Lower lobe of right lung (tissue), 2 donors: ENCODE data around the gene ATP8A1. TPM values are rescaled to one million over a fixed set of nuclear protein-coding genes. Genes with fewer than 3 reads are reported as not detected.
A peak's percentile ranks its signal among the peaks of the same experiment; 100 is the strongest.

Experiments
- ATAC-seq, 2 donors: fragments of 200-7000 bp; cut with Tn5 transposase; one replicate each; pipeline ENCODE4 v1.9.1; 2020 to 2022; ENCODE audit warnings: mild to moderate bottlenecking in 2 of 2, moderate library complexity in 2 of 2
- DNase-seq: peaks from one replicate; pipeline ENCODE4 v3.0.0-alpha.2; 2020
- H3K27ac ChIP-seq: fragments of 200-600 bp; one replicate; pipeline ENCODE4 v1.8.0; 2022
- H3K27me3 ChIP-seq: fragments of 200-600 bp; one replicate; pipeline ENCODE4 v1.8.0; 2022; ENCODE audit warnings: low read depth
- H3K36me3 ChIP-seq: fragments of 200-600 bp; one replicate; pipeline ENCODE4 v1.8.0; 2022; ENCODE audit warnings: mild to moderate bottlenecking
- H3K4me1 ChIP-seq: fragments of 200-600 bp; one replicate; pipeline ENCODE4 v1.8.0; 2022
- H3K4me3 ChIP-seq: fragments of 200-600 bp; one replicate; pipeline ENCODE4 v1.8.0; 2022; ENCODE audit warnings: mild to moderate bottlenecking
- H3K9me3 ChIP-seq: fragments of 200-600 bp; one replicate; pipeline ENCODE4 v1.8.0; 2022
- CTCF ChIP-seq: fragments of 200-600 bp; IDR thresholded peaks from one replicate; pipeline ENCODE4 v1.8.0; 2022; ENCODE audit warnings: antibody characterized with exemption, mild to moderate bottlenecking
- intact Hi-C: fragments of 100-400 bp; cut with DNase I; formaldehyde crosslinking; loops from one replicate; pipeline ENCODE4 v1.11.0; 2022
- total RNA-seq: library from RNA; stranded (reverse); fragmentation: NEBNext Ultra II Directional; extraction: Animal tissue kit (Norgen Biotek cat#: 25700); gene quantifications from one replicate; pipeline ENCODE4 v1.2.1, GENCODE V29; 2021
- donor health status: DM: no; HTN: yes; CAD: no; lungs with severe emphysema.

ATP8A1 gene
- total RNA-seq, 1 donor from 2014 or later = 84.7 TPM

GRCh38 chr4:42578187-42578586, 78.7 kb downstream of the ATP8A1 start:
- TF ChIP-seq CTCF = no peak
- Histone ChIP-seq H3K4me3 (no peak overlapping the region), H3K4me1 (no peaks in the 10 kb centered on the region), H3K27me3 (no peaks in the 10 kb centered on the region), H3K27ac (no peak overlapping the region), H3K36me3 (peaks cover 44% of the 10 kb centered on the region), H3K9me3 (no peaks in the 10 kb centered on the region)
- intact Hi-C loops = no loop called here
- ATAC-seq (no peak), DNase-seq (no peak)

- H3K9me3 ChIP-seq = no peaks in the 10 kb centered on the region
- H3K27me3 ChIP-seq = no peaks in the 10 kb centered on the region
- no peak for DNase-seq
- intact Hi-C loops = no loop called here
- H3K4me3 ChIP-seq = no peak overlapping the region
- H3K36me3 ChIP-seq = peaks cover 20% of the 10 kb centered on the region
- no peak for TF ChIP-seq CTCF
- ATAC-seq = no peak
- peaks cover 8% of the 10 kb centered on the region for H3K4me1 ChIP-seq
- H3K27ac ChIP-seq = no peak overlapping the region
Observed at GRCh38 chr4:42574870-42575430, 82.0 kb downstream of the ATP8A1 start.

- no peak for TF ChIP-seq CTCF
- intact Hi-C loops = no loop called here
- Histone ChIP-seq H3K4me1 (peaks cover 10% of the 10 kb centered on the region), H3K4me3 (no peak overlapping the region), H3K36me3 (peaks cover 9% of the 10 kb centered on the region), H3K27ac (no peak overlapping the region), H3K27me3 (no peaks in the 10 kb centered on the region), H3K9me3 (no peaks in the 10 kb centered on the region)
- DNase-seq (no peak), ATAC-seq (no peak)
Observed at GRCh38 chr4:42573249-42573648, 83.7 kb downstream of the ATP8A1 start.

- H3K27me3 ChIP-seq = no peaks in the 10 kb centered on the region
- no peaks in the 10 kb centered on the region for H3K9me3 ChIP-seq
- ATAC-seq (peak; percentile 86 to 89), DNase-seq (peak; percentile 66)
- no peak overlapping the region for H3K4me3 ChIP-seq
- intact Hi-C loops = no loop called here
- peaks cover 10% of the 10 kb centered on the region for H3K4me1 ChIP-seq
- H3K36me3 ChIP-seq = peaks cover under 1% of the 10 kb centered on the region
- no peak for TF ChIP-seq CTCF
- H3K27ac ChIP-seq = no peak overlapping the region
Observed at GRCh38 chr4:42570221-42570620, 86.7 kb downstream of the ATP8A1 start.

- H3K4me3 ChIP-seq = no peak overlapping the region
- peaks cover 5% of the 10 kb centered on the region for H3K36me3 ChIP-seq
- DNase-seq = no peak
- no peaks in the 10 kb centered on the region for H3K27me3 ChIP-seq
- intact Hi-C loops = loop anchor here (10.0 kb wide), 1 partner anchor 176 kb away; no protein-coding TSS in a partner anchor
- no peaks in the 10 kb centered on the region for H3K9me3 ChIP-seq
- peak; percentile 79 for TF ChIP-seq CTCF
- ATAC-seq = peak; percentile 82 to 90
- peaks cover 10% of the 10 kb centered on the region for H3K4me1 ChIP-seq
- H3K27ac ChIP-seq = no peak overlapping the region
Observed at GRCh38 chr4:42568610-42569207, 88.2 kb downstream of the ATP8A1 start.
